ENCODE data around the gene LRBA. TPM values are rescaled to one million over a fixed set of nuclear protein-coding genes. Genes with fewer than 3 reads are reported as not detected.

Gene LRBA
- total RNA-seq, 1 experiment from 2014 or later: 69.1 TPM

- TF ChIP-seq, protein P1, sequence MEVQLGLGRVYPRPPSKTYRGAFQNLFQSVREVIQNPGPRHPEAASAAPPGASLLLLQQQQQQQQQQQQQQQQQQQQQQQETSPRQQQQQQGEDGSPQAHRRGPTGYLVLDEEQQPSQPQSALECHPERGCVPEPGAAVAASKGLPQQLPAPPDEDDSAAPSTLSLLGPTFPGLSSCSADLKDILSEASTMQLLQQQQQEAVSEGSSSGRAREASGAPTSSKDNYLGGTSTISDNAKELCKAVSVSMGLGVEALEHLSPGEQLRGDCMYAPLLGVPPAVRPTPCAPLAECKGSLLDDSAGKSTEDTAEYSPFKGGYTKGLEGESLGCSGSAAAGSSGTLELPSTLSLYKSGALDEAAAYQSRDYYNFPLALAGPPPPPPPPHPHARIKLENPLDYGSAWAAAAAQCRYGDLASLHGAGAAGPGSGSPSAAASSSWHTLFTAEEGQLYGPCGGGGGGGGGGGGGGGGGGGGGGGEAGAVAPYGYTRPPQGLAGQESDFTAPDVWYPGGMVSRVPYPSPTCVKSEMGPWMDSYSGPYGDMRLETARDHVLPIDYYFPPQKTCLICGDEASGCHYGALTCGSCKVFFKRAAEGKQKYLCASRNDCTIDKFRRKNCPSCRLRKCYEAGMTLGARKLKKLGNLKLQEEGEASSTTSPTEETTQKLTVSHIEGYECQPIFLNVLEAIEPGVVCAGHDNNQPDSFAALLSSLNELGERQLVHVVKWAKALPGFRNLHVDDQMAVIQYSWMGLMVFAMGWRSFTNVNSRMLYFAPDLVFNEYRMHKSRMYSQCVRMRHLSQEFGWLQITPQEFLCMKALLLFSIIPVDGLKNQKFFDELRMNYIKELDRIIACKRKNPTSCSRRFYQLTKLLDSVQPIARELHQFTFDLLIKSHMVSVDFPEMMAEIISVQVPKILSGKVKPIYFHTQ (CRISPR knock-in tag; IDR thresholded peaks at IDR 0.05): no peak
- no peak for TF ChIP-seq TEAD4 (CRISPR knock-in tag; IDR thresholded peaks at IDR 0.05)
- no peak for TF ChIP-seq E2F1 (CRISPR knock-in tag; IDR thresholded peaks at IDR 0.05)
- TF ChIP-seq ZNF121 (CRISPR knock-in tag; IDR thresholded peaks at IDR 0.05): no peak
- TF ChIP-seq NFYB (CRISPR knock-in tag; conservative IDR thresholded peaks at IDR 0.05; ENCODE audit: low read depth): no peak
- TF ChIP-seq CBFB (CRISPR knock-in tag; IDR thresholded peaks at IDR 0.05; ENCODE audit: low read depth): no peak
- no peak for TF ChIP-seq ESRRA (CRISPR knock-in tag; IDR thresholded peaks at IDR 0.05; ENCODE audit: borderline replicate concordance)
- TF ChIP-seq, protein P2, sequence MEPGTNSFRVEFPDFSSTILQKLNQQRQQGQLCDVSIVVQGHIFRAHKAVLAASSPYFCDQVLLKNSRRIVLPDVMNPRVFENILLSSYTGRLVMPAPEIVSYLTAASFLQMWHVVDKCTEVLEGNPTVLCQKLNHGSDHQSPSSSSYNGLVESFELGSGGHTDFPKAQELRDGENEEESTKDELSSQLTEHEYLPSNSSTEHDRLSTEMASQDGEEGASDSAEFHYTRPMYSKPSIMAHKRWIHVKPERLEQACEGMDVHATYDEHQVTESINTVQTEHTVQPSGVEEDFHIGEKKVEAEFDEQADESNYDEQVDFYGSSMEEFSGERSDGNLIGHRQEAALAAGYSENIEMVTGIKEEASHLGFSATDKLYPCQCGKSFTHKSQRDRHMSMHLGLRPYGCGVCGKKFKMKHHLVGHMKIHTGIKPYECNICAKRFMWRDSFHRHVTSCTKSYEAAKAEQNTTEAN (CRISPR knock-in tag; IDR thresholded peaks at IDR 0.05): no peak
- TF ChIP-seq TEAD1 (CRISPR knock-in tag; IDR thresholded peaks at IDR 0.05): no peak
These were observed 657.3 kb downstream of the LRBA start (continued) for GRCh38 chr4:150357829-150358228.

DNA sequence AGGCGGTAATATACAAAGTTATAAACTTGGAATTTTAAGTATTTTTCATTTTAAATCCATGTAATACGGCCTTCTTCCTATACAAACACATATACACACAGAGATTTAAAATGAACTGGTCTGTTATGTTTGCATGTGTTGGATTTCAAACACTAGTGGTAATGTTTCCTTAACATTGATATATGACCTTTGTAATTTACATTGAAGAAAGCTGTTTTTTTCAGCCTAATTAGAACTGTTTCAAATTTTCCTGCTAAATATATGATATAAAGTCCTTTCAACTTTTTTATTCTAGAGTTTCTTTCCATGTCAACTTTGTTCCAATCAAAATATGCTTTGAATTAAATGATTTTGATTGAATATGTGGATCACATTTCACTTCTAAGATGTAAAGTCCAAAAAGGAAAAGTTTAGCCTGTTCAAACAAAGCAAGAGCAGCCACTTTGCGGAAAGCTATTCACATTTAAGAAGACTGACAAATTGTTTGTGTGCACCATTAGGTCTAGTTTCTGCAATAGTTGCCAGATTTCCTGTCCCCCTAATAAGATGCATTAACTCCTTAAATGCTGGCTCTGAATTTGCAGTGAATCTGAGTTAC, 659.1 kb downstream of the LRBA start:
- ATAC-seq: no peak
- no peak for TF ChIP-seq ETV6 (CRISPR knock-in tag; IDR thresholded peaks at IDR 0.05)
- TF ChIP-seq RELA (CRISPR knock-in tag; IDR thresholded peaks at IDR 0.05; ENCODE audit: borderline replicate concordance): no peak
- TF ChIP-seq KAT7 (CRISPR knock-in tag; IDR thresholded peaks at IDR 0.05; ENCODE audit: borderline replicate concordance): no peak
- TF ChIP-seq SMAD3 (CRISPR knock-in tag; IDR thresholded peaks at IDR 0.05; ENCODE audit: borderline replicate concordance): no peak
- Mint-ChIP-seq H3K27ac (no peak overlapping the region), H3K4me3 (no peak overlapping the region), H3K27me3 (ENCODE audit: low read depth) (no peaks in the 10 kb centered on the region), H3K36me3 (no peaks in the 10 kb centered on the region), H3K4me1 (no peaks in the 10 kb centered on the region), H3K9me3 (no peaks in the 10 kb centered on the region)
- no peak for DNase-seq (ENCODE audit: low spot score)
- ChIA-PET POLR2A (no interaction called here), CTCF (no interaction called here)

GRCh38 chr4:150355418-150355817, 659.7 kb downstream of the LRBA start:
- DNase-seq (ENCODE audit: low spot score) (no peak), ATAC-seq (no peak)
- H3K27ac Mint-ChIP-seq: no peak overlapping the region
- no peak overlapping the region for H3K4me3 Mint-ChIP-seq
- H3K4me1 Mint-ChIP-seq: no peaks in the 10 kb centered on the region
- ChIA-PET POLR2A (no interaction called here), CTCF (no interaction called here)
- no peaks in the 10 kb centered on the region for H3K36me3 Mint-ChIP-seq
- H3K9me3 Mint-ChIP-seq: no peaks in the 10 kb centered on the region
- no peaks in the 10 kb centered on the region for H3K27me3 Mint-ChIP-seq (ENCODE audit: low read depth)
- TF ChIP-seq HMGXB4 (CRISPR knock-in tag; IDR thresholded peaks at IDR 0.05) (no peak), ZNF232 (CRISPR knock-in tag; IDR thresholded peaks at IDR 0.05) (no peak), SOX15 (CRISPR knock-in tag; IDR thresholded peaks at IDR 0.05) (no peak), NFATC4 (CRISPR knock-in tag; IDR thresholded peaks at IDR 0.05) (no peak), PREB (CRISPR knock-in tag; IDR thresholded peaks at IDR 0.05; ENCODE audit: borderline replicate concordance) (no peak), JUN (CRISPR knock-in tag; IDR thresholded peaks at IDR 0.05) (no peak), ZNF532 (CRISPR knock-in tag; IDR thresholded peaks at IDR 0.05; ENCODE audit: borderline replicate concordance) (no peak), MXD4 (CRISPR knock-in tag; IDR thresholded peaks at IDR 0.05; ENCODE audit: borderline replicate concordance) (no peak), TCF7 (CRISPR knock-in tag; IDR thresholded peaks at IDR 0.05; ENCODE audit: low read depth) (no peak), ZNF671 (CRISPR knock-in tag; IDR thresholded peaks at IDR 0.05) (no peak)
